ENCODE measurements around the gene CNOT1. TPM values are rescaled to one million over a fixed set of nuclear protein-coding genes. Genes with fewer than 3 reads are reported as not detected.
A peak's percentile ranks its signal among the peaks of the same experiment; 100 is the strongest.

Gene CNOT1
- total RNA-seq (2022) (201 and 219 TPM in 2 replicates), Bru-seq, nascent RNA (percentile 90 among the genes with signal in this experiment), BruChase-seq, experiment 1, labeled RNA remaining after a 6-hour chase (percentile 95 among the genes with signal in this experiment), BruChase-seq, experiment 2, labeled RNA remaining after a 2-hour chase (percentile 91 among the genes with signal in this experiment)
- long read RNA-seq, full-length matches to known transcripts = 39 of 123 reads
- long read RNA-seq, partial matches to known transcripts = 33 of 123 reads
- long read RNA-seq, other reads (novel, unspliced or antisense) = 51 of 123 reads

DNA sequence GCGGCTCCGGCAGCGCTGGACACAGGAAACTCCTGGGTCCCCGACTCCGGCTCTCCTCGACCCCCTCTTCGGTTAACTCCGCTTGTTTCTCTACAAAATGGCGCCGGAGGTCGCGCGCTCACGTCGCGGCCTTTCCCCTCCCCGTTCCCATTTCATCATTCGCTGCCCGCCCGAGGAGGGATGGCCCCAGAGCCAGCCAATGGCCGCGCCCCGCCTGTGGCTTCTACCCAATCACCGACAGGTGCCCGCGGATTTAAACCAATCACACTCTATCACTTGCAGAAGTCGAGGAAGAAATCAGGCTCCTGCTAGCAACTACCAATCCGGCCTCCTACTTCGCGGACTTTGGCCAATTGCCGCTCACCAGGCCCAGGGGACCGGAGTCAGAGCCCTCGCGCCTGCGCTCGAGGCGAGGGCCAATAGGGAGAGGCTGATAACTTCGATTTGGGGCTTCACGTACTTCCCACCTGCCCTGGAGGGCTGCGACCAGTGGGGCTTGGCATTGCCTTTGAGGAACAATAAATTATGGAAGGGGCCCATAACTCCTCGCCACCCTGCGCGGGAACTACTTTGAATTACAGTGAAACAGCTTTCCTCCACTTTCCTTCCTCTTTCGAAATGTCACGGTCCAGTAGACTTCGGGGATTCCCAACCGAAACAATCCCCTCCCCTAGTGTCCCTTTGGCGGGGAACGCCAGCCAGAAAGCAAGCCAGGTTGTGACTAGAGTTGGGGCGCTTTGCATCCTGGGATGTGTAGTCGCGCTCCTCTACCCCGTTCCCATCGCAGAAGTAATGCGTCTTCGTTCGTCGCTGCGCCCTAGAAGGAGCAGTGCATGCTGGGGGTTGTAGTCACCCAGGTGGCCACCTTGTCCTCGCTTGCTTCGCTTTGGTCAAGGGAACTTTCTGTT lies at the start of gene CNOT1:
Gene CNOT1, minus strand, starts transcription at position 94 of the 908 bp plus-strand sequence. CDS start 30,489 bp downstream, outside the sequence.
- Mint-ChIP-seq H3K27ac (ENCODE audit: low read depth, unreplicated experiment) (peak within 1 kb of the TSS; percentile 100), H3K4me1 (ENCODE audit: insufficient read depth, unreplicated experiment) (peaks cover 7% of the 10 kb centered on the region), H3K27me3 (ENCODE audit: insufficient read depth, unreplicated experiment) (no peaks in the 10 kb centered on the region), H3K9me3 (ENCODE audit: unreplicated experiment) (no peaks in the 10 kb centered on the region), H3K36me3 (ENCODE audit: insufficient read depth, unreplicated experiment) (peaks cover 27% of the 10 kb centered on the region), H3K4me3 (ENCODE audit: unreplicated experiment) (peak within 1 kb of the TSS; percentile 99)
- ChIA-PET CTCF (no interaction called here), POLR2A (interaction anchor here (1.0 to 3.4 kb wide), 7 partner anchors 12 to 113 kb away, joined by 3 to 15 read pairs (median 3); no protein-coding TSS in a partner anchor)
- peak; percentile 99 for DNase-seq (ENCODE audit: unreplicated experiment)
- intact Hi-C loops (cut with micrococcal nuclease) = loop anchor here (5.0 kb wide), 1 partner anchor 623 kb away; no protein-coding TSS in a partner anchor
- TF ChIP-seq, protein P1, sequence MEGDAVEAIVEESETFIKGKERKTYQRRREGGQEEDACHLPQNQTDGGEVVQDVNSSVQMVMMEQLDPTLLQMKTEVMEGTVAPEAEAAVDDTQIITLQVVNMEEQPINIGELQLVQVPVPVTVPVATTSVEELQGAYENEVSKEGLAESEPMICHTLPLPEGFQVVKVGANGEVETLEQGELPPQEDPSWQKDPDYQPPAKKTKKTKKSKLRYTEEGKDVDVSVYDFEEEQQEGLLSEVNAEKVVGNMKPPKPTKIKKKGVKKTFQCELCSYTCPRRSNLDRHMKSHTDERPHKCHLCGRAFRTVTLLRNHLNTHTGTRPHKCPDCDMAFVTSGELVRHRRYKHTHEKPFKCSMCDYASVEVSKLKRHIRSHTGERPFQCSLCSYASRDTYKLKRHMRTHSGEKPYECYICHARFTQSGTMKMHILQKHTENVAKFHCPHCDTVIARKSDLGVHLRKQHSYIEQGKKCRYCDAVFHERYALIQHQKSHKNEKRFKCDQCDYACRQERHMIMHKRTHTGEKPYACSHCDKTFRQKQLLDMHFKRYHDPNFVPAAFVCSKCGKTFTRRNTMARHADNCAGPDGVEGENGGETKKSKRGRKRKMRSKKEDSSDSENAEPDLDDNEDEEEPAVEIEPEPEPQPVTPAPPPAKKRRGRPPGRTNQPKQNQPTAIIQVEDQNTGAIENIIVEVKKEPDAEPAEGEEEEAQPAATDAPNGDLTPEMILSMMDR (IDR thresholded peaks at IDR 0.05; ENCODE audit: unreplicated experiment) = no peak
- BruUV-seq (replicated peaks) = TSS peak; percentile 65

DNA sequence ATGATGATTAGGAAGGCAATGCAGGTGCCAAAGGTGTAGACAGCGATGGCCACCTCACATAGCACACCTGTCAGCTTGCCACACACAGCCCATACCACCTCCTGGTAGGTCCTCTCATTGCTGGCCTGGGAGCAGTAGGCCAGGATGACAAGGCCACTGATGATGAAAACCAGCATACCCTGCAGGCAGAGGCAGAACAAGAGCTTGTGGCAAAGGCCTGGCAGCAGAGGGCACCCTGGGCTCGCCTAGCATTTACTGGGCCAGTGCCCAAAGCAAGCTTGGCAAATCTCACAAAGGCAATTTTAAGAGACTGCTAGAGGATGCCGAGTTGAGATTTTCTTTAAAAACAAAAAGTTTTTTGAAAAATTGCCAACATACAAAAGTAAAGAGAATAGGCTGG lies 49.1 kb upstream of the CNOT1 start:
- peaks cover 12% of the 10 kb centered on the region for H3K4me1 Mint-ChIP-seq (ENCODE audit: insufficient read depth, unreplicated experiment)
- no peak overlapping the region for H3K27ac Mint-ChIP-seq (ENCODE audit: low read depth, unreplicated experiment)
- H3K4me3 Mint-ChIP-seq (ENCODE audit: unreplicated experiment) = no peak overlapping the region

DNA sequence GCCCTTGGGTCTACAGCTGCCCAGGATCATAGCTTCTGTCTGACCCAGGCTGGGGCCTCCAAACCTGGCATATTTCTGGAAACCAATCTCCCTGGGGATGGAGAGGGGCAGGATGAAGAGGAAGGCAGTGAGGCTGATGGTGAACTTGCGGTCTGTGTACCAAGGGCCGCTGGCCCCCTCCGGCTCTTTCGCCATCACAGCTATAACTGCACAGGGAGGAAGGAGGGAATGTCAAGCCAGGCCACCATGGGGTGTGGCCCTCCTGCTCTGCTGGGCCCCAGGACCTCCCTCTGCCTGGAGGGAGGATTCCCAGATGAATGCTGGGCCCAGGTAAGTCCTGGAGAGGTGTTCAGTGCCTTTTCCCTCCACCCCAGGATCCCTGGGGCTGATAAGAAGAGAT lies 48.6 kb upstream of the CNOT1 start:
- Mint-ChIP-seq H3K4me3 (ENCODE audit: unreplicated experiment) (no peak overlapping the region), H3K27ac (ENCODE audit: low read depth, unreplicated experiment) (no peak overlapping the region), H3K27me3 (ENCODE audit: insufficient read depth, unreplicated experiment) (no peaks in the 10 kb centered on the region), H3K36me3 (ENCODE audit: insufficient read depth, unreplicated experiment) (peaks cover 11% of the 10 kb centered on the region), H3K4me1 (ENCODE audit: insufficient read depth, unreplicated experiment) (peaks cover 7% of the 10 kb centered on the region), H3K9me3 (ENCODE audit: unreplicated experiment) (no peaks in the 10 kb centered on the region)
- CTCF ChIA-PET = interaction anchor here (0.8 to 3.0 kb wide), 3 partner anchors 39 to 495 kb away, joined by 3 to 36 read pairs (median 4); no protein-coding TSS in a partner anchor
- intact Hi-C loops (cut with micrococcal nuclease) = no loop called here
- TF ChIP-seq, protein P1 (IDR thresholded peaks at IDR 0.05; ENCODE audit: unreplicated experiment) = no peak
- POLR2A ChIA-PET = interaction anchor here (1.0 to 1.9 kb wide), 2 partner anchors 74 to 78 kb away, joined by 3 to 6 read pairs; no protein-coding TSS in a partner anchor
- DNase-seq (ENCODE audit: unreplicated experiment) = no peak
- BruUV-seq (replicated peaks) = no TSS peak

More for the DNA sequence above, 49.1 kb upstream of the CNOT1 start:
- H3K27me3 Mint-ChIP-seq (ENCODE audit: insufficient read depth, unreplicated experiment) = no peaks in the 10 kb centered on the region
- ChIA-PET POLR2A (interaction anchor here (1.0 to 1.9 kb wide), 2 partner anchors 73 to 77 kb away, joined by 3 to 6 read pairs; no protein-coding TSS in a partner anchor), CTCF (interaction anchor here (0.6 to 3.0 kb wide), 6 partner anchors 21 to 85 kb away, joined by 3 to 36 read pairs (median 4); no protein-coding TSS in a partner anchor)
- no peaks in the 10 kb centered on the region for H3K9me3 Mint-ChIP-seq (ENCODE audit: unreplicated experiment)
- H3K36me3 Mint-ChIP-seq (ENCODE audit: insufficient read depth, unreplicated experiment) = peaks cover 11% of the 10 kb centered on the region
- BruUV-seq (replicated peaks) = no TSS peak
- DNase-seq (ENCODE audit: unreplicated experiment) = peak; percentile 59
- intact Hi-C loops (cut with micrococcal nuclease) = no loop called here
- TF ChIP-seq, protein P1 (IDR thresholded peaks at IDR 0.05; ENCODE audit: unreplicated experiment) = peak; percentile 41

All from MCF 10A (cell line).